Measurements from ENCODE around the gene LY86.

Gene LY86

GRCh38 chr6:6588064-6588923 is at the start of gene LY86:
Gene LY86 (plus strand): TSS chr6:6588720. CDS start chr6:6588735, 15 bp downstream.
- peak in 3 of 51 donors; percentile 4 to 37 (median 5) for DNase-seq

- DNase-seq, result no peak
Measured at GRCh38 chr6:6539036-6539435, 49.5 kb upstream of the LY86 start.

- DNase-seq, result no peak
Measured at GRCh38 chr6:6542357-6542756, 46.2 kb upstream of the LY86 start.

GRCh38 chr6:6543181-6543879 is 45.2 kb upstream of the LY86 start:
- DNase-seq, result peak in 10 of 51 donors; percentile 1 to 45 (median 18)

- peak in 6 of 51 donors; percentile 13 to 36 (median 26) for DNase-seq
Measured at GRCh38 chr6:6545616-6546317, 42.8 kb upstream of the LY86 start.

- DNase-seq, result peak in 35 of 51 donors; percentile 6 to 88 (median 51)
Measured at GRCh38 chr6:6546318-6547109, 42.0 kb upstream of the LY86 start.

GRCh38 chr6:6547110-6547879 is 41.2 kb upstream of the LY86 start:
- peak; percentile 14 to 96 (median 78) for DNase-seq

- DNase-seq, result peak in 1 of 51 donors; percentile 38
Measured at GRCh38 chr6:6556161-6556737, 32.3 kb upstream of the LY86 start.

- peak in 15 of 51 donors; percentile 1 to 35 (median 10) for DNase-seq
Measured at GRCh38 chr6:6556738-6557503, 31.6 kb upstream of the LY86 start.

- DNase-seq, result no peak
Measured at GRCh38 chr6:6557504-6557839, 31.0 kb upstream of the LY86 start.

- DNase-seq, result no peak
Measured at GRCh38 chr6:6557886-6558285, 30.6 kb upstream of the LY86 start.

- no peak for DNase-seq
Measured at GRCh38 chr6:6559994-6560570, 28.4 kb upstream of the LY86 start.

GRCh38 chr6:6560909-6561308 is 27.6 kb upstream of the LY86 start:
- DNase-seq, result no peak

- DNase-seq, result no peak
Measured at GRCh38 chr6:6564154-6564553, 24.4 kb upstream of the LY86 start.

- no peak for DNase-seq
Measured at GRCh38 chr6:6565069-6565468, 23.5 kb upstream of the LY86 start.

GRCh38 chr6:6565488-6565887 is 23.0 kb upstream of the LY86 start:
- DNase-seq, result no peak

- no peak for DNase-seq
Measured at GRCh38 chr6:6566766-6567165, 21.8 kb upstream of the LY86 start.

GRCh38 chr6:6569096-6569810 is 19.3 kb upstream of the LY86 start:
- no peak for DNase-seq

Measured in hypothalamus (tissue), 51 donors.